Measurements from ENCODE around the gene SAMD5.

Gene SAMD5

DNA sequence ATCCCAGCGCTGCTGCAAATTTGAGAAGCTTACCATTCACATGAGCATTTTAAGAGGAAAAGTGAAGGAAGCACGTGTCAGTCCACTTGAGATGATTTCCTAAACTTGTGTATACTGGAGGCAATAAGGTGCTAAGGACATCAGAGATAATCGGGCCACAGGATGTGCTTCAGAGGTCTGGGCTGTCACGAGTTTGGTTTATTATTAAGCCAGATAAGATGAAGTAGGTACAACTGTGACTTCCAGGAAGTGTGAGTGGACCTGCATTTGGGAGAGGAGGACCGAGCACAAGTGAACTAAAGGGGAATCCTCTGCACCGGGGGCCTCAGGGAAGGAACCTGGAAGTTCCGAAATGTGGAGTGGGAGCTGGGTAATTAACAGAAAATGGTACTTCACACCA lies 1.4 kb downstream of the SAMD5 start:
- no peak for TF ChIP-seq CTCF (IDR thresholded peaks at IDR 0.05)

- TF ChIP-seq CTCF (IDR thresholded peaks at IDR 0.05) = no peak
Measured at GRCh38 chr6:147510929-147511590, 2.6 kb downstream of the SAMD5 start.

DNA sequence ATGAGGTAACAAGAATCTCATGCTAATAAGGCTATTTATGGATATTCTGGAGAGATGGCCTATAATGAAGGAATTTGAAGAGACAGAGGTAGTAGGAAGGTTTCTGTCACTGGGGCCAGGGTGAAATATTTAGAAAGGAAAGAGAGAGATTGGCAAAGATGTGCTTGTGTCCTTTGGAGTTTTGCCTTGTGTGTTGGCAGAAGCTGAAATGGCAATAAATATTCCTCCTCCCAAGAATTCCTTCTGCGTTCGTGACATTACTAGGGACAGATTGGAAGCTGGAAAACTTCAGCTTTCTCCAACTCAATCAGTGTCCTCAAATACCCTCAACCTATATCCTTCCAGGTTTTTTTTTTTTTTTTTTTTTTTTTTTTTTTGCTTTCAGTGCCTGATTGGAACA lies 6.3 kb downstream of the SAMD5 start:
- no peak for TF ChIP-seq CTCF (IDR thresholded peaks at IDR 0.05)

- no peak for TF ChIP-seq CTCF (IDR thresholded peaks at IDR 0.05)
Measured at GRCh38 chr6:147515327-147515726, 6.8 kb downstream of the SAMD5 start.

DNA sequence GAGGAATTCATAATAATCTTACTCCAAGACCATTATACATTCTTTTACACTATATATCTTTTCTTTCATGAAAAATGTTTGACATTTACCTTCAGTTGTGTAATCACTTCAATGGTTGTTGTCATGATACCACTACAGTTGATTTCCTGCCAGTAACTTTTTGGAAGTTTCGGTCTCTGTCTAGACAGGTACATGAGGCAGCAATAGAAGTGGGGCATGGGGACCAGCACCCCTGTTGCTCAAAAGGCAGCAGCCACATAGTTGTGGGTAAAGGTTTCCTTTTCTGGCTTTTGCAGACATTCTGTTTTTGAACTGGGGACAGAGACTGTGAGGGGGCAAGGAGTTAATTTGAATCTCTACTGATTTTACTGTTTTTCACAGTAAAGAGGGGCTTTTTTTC lies 14.1 kb downstream of the SAMD5 start:
- no peak for TF ChIP-seq CTCF (IDR thresholded peaks at IDR 0.05)

DNA sequence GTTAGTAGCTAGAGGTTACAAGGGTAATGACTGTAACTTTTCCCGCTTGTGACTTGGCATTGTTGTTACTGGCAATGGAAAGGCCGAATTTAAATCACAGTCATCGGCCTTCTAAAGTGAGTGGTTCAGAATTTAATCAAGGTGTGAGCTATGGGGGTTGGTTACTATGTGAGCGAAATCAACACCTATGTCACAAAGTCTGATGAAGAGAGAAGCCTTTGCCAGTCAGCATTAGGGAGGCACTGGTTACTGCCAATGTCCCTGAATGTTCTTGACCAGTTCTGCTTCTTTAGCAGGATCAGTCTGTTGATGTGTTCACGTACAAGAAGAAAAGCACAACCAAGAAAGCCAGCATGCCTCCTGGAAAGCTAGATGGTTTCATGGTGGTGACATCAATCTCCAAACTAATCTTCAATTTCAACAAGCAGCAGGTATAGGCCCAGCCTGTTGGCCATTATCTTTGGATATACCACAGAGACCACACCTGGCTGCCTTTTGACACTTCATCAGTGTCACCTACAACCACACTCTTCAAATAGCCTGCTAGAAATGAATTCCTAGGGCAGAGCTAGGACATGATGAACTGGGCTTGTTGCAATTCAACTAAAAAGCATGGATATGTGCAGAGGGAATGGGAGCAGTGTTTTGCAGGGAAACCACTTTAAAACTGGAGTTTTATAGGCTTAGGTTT lies 17.2 kb downstream of the SAMD5 start:
- TF ChIP-seq CTCF (IDR thresholded peaks at IDR 0.05) = no peak

- TF ChIP-seq CTCF (IDR thresholded peaks at IDR 0.05) = no peak
Measured at GRCh38 chr6:147527197-147527596, 18.7 kb downstream of the SAMD5 start.

Measured in LNCAP (cell line).